Fibroblast of skin of back (primary cell): ENCODE measurements around the gene SAMHD1.

Experiments used
- DNase-seq: peaks from one replicate; pipeline ENCODE4 v3.0.0-alpha.2; 2013

The SAMHD1 gene

DNA sequence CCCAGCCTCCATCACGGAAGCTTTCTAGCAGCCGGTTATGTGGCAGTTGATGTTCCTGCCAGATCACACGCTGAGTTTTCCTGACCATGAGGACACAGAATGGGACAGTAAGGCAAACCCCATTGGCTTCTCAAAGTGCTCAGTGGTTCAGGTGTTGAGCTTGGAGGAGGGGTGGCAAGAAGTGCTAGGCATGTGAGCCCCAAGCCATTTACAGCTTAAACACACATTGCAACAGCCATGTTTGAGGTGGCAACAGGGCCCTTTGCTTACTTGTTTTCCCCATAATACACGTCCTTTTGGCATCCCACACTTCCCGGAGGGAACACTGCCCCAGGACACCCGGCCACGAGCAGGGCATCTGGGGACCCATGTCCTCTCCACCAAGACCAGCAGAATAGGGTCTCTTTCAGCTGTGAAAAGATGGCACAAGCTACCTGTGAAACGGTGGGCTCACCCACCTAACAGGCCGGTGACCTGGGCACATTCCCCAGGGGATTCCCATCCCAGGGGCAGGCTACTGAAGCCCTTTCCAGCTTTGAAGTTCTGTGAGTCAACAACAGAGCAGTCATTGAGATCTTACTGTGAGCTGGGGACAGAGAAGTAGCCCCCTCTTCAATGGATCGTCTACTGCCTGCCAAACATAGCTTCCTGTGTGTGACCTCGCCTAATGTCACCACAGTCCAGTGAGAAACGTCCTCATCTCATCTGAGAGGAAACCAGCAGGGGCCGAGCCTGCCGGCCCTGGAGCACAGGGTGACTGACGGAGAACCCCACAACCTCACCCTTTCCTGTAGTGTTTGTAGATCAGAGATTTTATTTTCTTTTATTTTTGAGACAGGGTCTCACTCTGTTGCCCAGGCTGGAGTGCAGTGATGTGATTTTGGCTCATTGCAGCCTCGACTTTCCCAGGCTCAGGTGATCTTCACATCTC, 79.6 kb downstream of the SAMHD1 start:
- peak; percentile 36 for DNase-seq

DNA sequence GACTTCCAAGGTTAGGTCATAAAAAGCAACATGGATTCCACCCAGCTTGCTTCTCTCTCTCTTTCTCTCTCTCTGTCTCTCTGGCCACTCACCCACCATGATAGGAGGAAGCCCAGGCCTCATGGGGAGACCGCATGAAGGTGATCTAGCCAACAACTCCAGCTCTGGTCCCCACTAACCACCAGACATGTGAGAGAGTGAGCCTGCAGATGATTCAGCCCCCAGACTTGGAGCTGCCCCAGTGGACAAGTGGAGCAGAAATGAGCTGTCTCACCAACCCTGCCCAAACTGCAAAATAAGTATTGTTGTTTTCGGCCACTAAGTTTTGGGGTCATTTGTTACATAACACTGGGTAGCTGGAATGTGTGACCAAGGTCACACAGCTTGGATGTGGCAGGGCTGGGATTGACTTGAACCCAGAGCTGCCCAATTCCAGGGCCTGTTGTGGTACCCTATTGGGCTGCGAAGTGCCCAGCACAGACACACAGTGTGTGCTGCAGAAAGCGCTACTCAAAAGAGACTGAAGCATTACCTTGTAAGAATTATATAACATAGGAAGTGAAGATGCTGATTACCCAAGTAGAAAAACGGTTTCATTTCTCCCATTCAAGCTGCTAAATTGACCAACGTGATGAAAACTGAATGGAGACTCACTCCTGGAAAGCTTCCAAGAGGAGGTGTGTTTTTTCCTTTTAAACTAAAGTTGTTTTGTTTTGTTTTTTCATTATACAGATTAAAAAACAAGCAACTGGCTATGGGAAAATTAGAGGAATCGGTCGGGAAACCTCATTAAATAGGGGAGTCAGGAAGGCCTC, 84.6 kb downstream of the SAMHD1 start:
- DNase-seq = no peak

DNA sequence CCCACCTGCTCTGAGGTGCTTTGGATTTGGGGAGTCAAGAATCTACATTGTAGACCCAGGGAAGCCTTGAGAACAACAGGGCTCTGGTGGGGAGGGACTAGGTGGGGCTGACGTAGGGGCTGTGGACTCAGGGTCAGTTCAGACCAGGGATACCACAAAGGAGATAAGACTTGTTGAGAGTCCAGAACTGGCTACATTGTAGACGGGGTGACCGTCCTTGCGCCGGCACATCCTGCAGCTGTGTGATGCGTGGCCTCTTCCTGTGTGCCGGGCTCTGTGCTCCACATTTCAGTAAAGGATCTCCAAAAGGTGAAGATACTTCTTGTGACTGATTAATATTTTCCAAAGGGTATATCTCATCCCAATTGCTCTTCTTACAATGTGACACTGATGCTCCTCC, 85.3 kb downstream of the SAMHD1 start:
- no peak for DNase-seq

DNA sequence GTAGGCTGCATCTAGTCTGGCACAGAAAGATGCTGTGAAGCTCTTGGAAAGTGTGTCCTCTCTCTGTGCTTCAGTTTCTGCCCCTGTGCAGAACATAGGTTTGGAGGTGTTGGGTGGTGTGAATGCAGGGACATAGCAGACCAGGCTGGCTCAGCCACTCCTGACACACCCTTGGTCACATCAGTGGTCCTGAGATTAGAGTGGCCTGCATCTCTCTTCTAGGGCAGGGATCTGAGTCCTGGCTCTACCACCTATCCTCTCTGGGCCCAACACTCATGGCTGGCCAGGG, 85.7 kb downstream of the SAMHD1 start:
- DNase-seq = no peak

DNA sequence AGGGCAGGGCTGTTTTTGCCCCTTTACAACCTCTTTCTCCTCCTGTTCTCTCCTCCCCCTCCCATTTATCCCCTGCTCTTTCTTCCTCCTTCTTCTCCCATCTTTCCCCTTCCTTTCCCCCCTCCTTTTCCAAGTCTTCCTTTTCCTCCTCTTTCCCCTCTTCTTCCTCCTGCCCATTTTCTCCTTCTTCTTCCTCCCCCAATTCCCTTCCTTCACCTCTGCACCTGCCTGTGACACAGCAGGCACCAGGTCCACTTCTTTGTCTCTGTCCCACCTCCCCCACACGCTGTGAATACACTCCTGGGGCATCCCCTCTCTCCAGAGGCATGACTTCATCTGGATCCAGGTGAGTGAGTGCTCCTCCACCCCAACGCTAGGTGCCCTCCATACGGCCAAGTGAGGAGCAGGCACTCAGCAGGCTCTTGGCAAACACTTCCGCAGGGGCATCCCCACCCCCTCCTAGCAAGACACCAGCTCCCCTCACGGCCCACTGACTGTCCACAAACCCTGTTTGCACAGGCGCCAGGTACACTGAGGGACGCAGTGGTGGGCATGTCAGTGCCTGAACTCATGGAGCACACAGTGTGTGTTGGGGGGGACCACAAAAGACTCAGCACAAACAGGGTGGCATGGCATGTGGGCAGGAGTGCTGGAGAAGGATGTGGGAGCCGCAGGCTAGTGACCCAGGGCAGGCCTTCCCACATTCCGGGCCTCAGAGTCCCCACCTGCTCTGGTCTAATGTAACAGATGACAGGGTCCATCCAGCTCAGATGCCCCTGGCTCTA, 86.2 kb downstream of the SAMHD1 start:
- no peak for DNase-seq

DNA sequence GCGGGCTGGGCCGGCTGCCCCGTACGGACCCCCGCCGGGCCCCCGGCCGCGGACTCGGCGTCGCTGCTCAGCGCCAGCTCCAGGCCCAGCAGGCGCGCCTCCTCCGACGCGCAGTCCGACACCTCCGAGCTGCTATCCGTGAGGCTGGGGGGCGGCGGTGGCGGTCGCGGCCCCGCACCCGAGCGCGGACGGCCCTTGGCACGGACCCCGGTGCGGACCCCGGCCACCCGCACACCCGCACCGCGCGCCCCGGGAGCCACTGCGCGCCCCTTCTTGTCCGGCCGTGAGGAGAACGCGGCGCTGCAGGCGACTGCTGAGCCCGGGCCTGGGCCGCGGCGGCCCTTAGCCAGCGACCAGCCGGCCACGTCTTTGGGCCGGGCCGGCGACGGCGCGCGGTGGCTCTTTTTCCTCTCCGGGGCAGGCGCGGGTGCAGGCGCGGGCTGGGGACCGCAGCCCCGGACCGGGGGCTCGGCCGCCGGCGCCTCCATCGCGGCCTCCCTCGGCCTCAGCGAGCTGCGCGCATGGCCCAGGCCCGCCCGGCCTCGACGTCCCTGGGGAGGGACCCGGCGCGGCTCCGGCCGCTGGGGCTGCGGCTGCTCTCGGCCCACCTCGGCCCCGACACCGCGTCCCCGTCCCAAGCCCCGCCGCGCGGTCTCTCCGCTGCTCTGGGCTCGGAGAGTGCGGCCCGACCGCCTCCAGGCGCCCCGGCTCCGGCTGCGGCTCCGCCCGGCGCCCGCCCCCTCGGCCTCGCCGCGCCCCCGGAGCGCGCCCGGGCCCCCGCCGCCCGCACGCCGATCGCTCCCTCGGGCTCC, 88.4 kb downstream of the SAMHD1 start:
- no peak for DNase-seq

DNA sequence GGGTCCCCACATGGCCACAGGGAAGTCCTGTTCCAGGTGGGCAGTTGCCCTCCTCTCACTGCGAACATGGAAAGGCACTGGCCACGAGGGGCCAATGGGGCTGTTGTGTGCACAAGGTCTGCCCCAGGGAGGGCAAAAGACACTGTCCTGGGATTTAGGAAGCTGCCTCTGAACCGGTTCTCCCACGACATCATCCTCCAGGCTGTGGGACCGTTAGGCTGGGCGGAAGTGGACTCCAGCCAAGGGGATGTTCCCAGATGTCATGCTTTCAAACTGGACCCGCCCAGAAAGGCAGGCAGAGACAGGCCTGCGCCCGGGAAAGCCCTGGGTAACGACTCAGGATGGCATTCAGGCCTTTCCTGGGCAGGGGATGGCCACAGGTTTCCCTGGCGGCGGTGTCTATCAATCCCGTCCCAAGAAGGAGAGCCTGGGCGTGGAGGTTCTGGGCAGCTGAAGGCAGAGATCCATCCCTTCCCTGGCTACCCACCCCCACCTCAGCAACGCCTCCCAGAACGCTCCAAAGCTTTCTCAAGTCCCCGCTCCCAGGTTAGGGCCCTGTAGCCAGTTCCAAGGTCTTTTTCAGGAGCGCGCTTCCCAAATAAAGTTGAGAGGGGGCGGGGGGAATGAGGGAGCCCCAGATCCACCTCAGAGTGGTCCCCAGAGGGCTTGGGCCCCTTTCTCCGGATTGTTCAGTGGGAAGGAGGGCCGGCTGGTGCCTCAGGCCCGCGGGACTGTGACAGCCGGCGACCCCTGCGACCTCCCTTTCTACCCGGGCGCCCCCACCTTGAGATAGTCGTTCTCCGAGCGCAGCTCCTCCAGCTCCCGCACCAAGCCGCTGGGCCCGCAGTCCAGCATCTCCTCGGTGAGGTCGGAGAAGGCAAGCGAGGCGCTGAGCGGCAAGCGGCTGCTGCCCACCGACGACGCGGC, 89.4 kb downstream of the SAMHD1 start:
- DNase-seq = peak; percentile 92

DNA sequence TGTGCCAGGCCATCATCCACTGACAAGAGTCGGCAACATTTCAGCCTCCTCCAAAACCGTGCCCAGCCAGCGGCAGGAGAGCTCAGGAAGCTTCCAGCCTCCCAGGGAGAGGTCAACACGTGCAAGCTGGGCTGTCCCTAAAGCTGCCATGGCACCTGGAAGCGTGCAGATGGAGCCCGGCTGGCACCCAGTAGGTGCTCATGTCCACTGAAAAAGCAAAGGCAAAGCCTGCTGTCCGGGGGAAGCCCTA, 90.0 kb downstream of the SAMHD1 start:
- no peak for DNase-seq

DNA sequence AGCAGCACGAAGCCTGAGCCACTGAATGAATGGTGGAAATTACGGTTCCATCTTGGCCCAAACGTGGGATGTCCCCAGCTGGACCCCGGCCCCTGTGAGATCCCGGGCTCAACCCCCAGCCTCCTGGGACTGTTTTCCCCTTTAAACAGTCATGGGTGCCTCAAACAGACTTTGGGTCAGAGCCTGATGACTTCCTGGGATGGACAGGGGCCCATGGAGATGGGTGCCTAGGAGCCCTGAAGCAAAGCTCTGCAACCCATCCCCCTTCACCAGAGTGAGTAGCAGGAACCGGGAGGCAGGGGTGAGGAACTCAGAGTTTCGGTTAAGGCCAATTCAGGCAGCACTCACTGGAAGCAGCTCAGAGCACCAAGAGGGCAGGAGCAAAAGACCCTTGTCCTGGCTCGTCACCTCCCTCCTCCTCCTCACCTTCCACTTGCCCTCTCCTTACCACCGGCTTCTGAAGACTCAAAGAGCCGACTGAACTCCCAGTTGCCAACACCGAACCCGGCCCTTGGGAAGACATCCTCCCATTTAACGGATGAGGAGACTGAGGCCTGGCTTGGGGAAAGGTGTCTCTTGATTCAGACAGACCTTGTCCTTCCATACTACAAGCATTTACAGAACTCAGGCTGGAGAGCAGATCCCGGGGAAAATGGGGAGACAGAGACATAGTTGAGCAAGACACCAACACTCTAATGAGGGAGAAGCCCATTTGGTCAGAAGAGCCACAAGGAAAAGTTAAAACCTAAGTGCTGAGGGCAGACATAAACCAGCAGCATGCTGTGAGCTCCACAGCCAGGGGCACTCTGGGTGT, 90.5 kb downstream of the SAMHD1 start:
- DNase-seq = no peak

DNA sequence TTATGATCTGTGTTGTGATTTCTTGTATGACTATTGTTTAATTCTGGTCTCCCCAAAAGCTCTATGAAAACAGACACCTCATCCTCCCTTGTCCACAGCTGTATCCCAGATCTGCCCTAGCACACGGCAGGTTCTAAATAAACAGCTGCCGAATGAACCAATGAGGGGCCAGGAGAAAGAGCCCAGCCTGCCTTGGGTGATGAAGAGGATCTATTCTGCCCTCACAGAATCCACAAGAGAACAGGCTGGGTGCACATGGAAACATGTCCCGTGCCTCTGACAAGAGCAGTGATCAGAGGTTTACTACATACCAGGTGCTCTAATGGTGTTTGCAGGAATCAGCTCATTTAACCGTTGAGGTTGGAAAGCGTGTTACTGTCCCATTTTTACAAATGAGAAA, 91.2 kb downstream of the SAMHD1 start:
- no peak for DNase-seq

DNA sequence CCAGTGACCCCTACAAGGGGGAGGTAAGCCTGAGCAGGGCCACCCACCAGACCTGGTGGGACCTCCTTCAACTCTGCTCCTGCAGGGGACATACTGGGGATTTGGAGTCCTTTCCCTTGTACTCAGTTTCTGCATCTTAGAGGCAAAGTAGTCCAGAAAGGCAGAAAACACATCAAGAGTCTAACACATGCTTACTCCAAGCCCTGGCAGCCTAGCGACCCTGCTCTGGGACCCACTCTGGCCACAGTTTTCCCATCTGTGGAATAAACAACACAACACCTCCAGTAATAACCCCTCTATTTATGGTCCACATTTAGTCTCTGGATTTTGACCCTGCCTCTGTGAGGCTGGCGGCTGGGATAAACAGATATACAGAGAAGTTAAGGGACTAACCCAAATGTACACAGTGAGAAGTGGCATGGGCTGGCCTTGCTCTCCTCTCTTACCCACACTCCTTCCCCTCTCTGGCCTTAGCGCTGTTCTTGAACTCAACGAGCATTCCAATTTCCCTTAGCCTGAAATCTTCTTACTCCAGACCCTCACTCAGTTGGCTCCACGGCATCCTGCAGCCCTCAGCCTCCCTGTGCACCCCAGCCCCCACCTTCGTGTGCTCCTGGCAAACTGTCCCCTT, 91.7 kb downstream of the SAMHD1 start:
- no peak for DNase-seq

DNA sequence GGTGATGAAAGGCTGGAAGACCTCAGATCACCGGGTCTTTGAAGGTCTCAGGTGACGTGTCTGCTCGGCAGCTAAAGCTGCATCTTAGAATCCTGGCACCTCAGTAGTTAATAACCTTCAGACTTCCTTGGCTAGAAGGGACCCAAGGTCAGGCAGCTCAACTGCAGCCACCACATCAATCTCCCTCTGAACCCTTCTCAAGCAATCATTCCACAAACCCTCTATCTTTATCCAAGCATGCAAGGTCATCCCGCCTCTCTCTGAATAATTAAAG, 92.3 kb downstream of the SAMHD1 start:
- DNase-seq = no peak

DNA sequence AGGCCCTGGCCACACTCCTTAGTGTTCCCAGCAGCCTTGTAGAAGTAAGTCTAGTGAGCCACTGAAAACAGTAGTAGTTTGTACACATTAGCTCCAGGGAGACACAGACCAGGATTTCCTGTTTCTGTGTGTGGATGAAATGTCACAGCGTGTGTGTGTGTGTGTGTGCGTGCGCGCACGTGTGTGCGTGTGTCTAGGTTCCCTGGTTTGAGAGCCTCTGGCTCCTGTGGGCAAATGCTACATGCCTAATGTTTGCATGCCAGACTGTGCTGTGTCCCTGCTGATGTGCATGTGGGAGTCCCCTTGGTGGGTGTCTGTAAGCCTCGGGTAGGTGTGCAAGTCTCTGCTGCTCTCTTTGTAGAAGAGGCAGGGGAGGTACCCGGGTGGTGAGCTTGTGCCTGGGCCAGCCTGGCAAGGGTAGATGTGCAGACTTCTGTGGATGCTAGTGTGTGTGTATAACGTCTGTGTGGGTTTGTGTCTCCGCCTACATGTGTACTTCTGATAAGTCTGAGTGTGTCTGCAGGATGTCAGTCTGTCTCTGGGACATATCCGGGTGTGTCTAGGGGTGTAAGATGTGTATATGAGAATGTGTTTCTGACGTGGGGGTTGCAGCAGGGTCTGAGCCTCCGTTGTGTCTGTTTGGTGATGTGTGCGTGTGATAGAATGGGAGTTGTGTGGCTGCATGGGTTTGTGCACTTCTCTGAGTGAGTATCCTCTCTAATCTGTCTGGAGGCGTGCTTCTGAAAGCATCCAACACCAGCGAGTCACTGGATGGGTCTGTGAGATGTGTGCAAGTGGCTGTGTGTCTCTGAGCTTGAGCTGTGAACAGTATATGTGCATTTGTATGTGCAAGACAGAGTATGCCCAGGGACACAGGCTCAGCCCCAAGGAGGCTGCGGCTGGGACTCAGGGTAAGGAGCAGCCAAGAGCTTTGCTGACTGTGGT, 94.5 kb downstream of the SAMHD1 start:
- peak; percentile 53 for DNase-seq

DNA sequence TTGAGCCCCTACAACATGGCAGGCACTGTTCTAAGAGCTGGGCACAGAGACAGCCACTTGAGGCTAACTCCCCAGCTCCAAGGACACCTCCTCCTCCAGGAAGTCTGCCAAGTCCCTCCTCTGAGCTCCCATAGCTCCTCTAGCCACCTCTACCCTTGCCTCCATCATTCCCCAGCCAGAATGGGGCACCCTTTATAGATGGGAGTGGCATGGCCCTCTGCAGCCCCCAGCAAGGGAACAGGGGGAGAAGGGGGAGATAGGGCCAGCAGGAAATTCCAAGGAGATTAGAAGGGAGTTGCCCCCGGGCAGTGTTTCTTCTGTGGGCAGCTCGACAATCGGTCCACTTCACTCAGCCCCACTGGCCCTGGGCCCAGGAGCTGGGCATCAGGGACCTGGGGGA, 95.3 kb downstream of the SAMHD1 start:
- peak; percentile 64 for DNase-seq

DNA sequence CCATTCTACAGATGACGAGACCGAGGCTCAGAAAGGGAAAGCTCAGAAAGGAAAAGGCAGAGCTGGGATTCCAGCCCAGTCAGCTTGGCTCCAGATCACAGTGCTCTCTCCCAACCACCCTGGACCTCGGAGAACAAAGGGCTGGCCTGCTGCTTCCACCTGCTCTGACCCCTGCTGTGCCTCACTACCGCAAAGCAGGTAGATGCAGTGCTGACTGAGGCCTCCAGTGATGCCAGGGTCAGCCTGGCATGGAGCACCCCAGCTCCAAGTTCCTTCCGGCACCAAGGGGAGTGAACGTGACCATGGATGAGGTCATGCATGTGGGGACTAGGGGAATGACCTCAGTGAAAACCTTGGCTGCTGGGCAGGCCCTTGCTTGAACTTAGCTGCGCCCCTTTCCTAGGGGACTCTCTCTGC, 96.3 kb downstream of the SAMHD1 start:
- DNase-seq = no peak

DNA sequence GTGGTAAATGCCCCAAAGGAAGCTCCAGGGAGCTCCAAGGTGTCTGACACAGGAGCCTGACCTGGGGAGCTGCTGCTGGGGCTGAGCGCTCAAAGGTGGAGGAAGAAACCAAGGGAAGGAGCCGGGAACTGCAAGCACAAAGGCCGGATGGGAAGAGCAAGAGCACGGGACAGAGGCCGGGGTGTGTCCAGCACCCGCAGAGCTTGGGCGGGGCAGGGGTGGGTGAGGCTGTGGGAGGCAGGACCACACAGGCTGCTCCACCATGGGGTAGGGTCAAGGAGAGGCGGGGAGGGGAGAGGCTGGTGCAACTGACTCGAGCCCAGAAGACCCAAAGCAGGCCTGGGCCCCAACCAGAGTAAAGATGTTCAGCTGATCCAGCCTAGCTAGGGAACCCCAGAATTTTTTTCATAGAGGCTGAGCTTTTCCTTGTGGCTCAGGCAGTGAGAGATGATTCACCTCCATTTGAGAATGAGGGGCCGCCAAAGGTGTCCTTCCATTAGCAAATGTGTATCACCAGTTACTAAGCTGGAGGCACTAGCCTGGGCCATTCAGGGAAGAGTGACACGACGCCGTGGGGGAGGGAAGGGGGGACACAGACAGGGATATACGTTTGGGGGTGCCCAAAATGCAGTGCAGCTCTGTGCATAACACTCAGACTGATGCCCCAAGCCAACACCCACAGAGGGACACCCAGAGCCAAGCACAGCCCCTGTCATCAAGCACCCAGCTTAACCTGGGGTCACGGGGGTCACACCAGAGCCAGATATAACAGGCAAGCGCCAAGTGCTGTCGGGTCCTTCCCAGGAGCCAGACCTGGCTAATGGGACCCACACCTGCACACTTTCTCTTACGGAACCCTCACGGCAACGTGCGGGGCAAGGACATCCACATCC, 96.9 kb downstream of the SAMHD1 start:
- peak; percentile 48 for DNase-seq

DNA sequence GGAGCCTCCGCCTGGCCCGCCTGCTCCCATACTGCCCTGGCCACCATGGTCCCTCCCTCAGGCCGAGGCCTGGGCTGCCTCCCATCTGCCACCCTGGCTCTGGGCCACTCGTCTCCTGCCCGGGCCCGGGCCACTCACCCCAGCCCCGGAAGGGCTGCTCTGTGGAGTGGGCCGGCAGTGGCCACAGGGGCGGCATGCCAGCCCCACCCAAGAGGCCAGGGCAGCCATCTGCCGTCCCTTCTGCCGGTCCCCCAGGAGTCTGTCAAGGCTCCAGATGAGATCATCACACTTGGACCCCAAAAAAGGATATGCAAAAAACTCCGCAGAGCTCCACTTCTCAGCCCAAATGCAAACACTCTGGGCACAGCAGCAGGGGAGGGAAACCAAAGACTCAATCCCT, 99.3 kb downstream of the SAMHD1 start:
- no peak for DNase-seq

DNA sequence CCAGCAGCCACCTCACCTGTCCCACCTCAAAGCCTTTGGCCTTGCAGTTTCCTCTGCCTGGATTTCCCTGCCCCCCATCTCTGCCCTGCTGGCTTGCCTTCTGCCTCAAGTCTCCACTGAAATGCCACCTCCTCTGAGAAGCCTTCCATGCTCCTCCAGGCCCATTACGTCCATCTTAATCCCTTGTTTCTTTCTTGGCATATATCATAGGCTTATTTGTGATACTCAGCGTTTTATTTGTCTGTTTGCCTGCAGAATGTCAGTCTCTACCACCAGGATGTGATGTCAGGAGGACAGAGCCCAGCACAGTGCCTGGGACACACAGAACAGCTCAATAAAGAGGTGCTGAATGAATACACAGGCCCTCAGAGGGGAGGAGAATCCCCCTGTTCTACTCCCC, 100.0 kb downstream of the SAMHD1 start:
- no peak for DNase-seq
